Measurements from ENCODE around the gene TMEM158.

TMEM158 gene

DNA sequence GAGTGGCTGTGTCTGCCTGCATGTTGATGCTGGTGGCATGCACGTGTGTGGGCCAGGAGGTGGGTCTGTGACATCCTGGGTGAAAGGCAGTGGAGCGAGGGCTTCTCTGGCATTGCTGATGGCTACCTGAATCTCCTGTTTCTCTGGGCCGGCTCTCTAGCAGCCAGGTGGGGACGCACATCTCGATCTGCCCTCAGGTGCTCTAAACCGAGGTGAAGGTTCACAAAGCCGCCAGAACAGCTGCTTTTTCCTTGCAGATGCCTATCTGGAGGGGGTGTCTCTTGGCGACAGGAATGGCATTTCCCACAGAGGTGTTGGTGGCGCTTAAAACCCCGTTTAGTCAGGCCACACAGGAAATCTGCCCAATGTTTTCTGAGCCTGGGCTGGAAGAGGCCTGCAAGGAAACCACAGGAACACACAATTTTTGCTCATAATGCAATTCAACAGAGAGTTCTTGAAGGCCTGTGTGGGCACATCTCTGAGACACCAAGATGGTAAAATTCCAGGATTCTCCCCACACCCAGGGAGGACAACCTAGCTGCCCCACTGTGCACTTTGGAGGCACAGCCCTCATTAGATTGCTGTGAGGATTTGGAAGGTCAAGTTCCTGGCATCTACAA lies 11.9 kb downstream of the TMEM158 start:
- H3K4me3 ChIP-seq (ENCODE audit: low read depth in 1 of 2, low read length in 2 of 2), result no peak overlapping the region
- no peak overlapping the region for H2AFZ ChIP-seq (ENCODE audit: low read depth, low read length)
- no peaks in the 10 kb centered on the region for H3K79me2 ChIP-seq (ENCODE audit: insufficient read depth, low read length)
- H3K4me2 ChIP-seq (ENCODE audit: insufficient read depth, low read length), result no peak overlapping the region
- H3K9ac ChIP-seq (ENCODE audit: low read depth, low read length), result no peak overlapping the region
- no peaks in the 10 kb centered on the region for H3K4me1 ChIP-seq (ENCODE audit: insufficient read depth, low read length)
- no peaks in the 10 kb centered on the region for H3K9me3 ChIP-seq (ENCODE audit: insufficient read depth, low read length, severe bottlenecking)
- H3K36me3 ChIP-seq (ENCODE audit: insufficient read depth, low read length), result no peaks in the 10 kb centered on the region
- TF ChIP-seq CTCF (IDR thresholded peaks at IDR 0.05; ENCODE audit: borderline replicate concordance, extremely low read depth, low read length, poor library complexity, severe bottlenecking) (no peak), EZH2 (IDR thresholded peaks at IDR 0.05; ENCODE audit: borderline replicate concordance, low read depth, low read length, severe bottlenecking) (no peak)
- DNase-seq (peak; percentile 13), ATAC-seq (ENCODE audit: insufficient read depth, low read depth) (no peak)
- no peak overlapping the region for H3K27ac ChIP-seq (ENCODE audit: low read length)
- H4K20me1 ChIP-seq (ENCODE audit: insufficient read depth, low read length), result no peaks in the 10 kb centered on the region
- peaks cover 7% of the 10 kb centered on the region for H3K27me3 ChIP-seq (ENCODE audit: insufficient read depth, low read length, poor library complexity)

DNA sequence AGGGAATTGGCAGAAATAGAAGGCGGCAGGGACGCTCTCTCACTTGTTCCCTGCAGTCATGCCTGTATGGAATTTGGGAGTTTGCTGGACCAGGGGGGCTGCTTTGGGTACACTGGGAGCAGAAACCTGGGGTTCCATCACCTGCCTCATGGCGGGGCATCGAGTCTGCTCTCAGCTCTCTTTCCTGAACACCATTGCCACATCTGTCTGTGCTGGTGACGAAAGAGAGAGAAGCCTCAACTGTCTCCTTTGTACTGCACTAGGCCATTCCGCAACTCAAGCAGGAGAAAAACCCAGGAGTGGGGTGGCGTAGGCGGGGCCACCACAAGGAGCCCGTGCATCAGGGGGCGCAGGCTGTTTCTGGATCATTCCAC lies 14.0 kb downstream of the TMEM158 start:
- no peaks in the 10 kb centered on the region for H3K79me2 ChIP-seq (ENCODE audit: insufficient read depth, low read length)
- H3K4me3 ChIP-seq (ENCODE audit: low read depth in 1 of 2, low read length in 2 of 2), result no peak overlapping the region
- H3K36me3 ChIP-seq (ENCODE audit: insufficient read depth, low read length), result no peaks in the 10 kb centered on the region
- H3K4me2 ChIP-seq (ENCODE audit: insufficient read depth, low read length), result no peak overlapping the region
- H3K9me3 ChIP-seq (ENCODE audit: insufficient read depth, low read length, severe bottlenecking), result no peaks in the 10 kb centered on the region
- no peak overlapping the region for H3K9ac ChIP-seq (ENCODE audit: low read depth, low read length)
- ATAC-seq (ENCODE audit: insufficient read depth, low read depth), result no peak
- no peak for TF ChIP-seq CTCF (IDR thresholded peaks at IDR 0.05; ENCODE audit: borderline replicate concordance, extremely low read depth, low read length, poor library complexity, severe bottlenecking)
- no peak for TF ChIP-seq EZH2 (IDR thresholded peaks at IDR 0.05; ENCODE audit: borderline replicate concordance, low read depth, low read length, severe bottlenecking)
- H3K27ac ChIP-seq (ENCODE audit: low read length), result no peak overlapping the region
- no peaks in the 10 kb centered on the region for H3K4me1 ChIP-seq (ENCODE audit: insufficient read depth, low read length)
- no peak for DNase-seq
- peaks cover 7% of the 10 kb centered on the region for H3K27me3 ChIP-seq (ENCODE audit: insufficient read depth, low read length, poor library complexity)
- H4K20me1 ChIP-seq (ENCODE audit: insufficient read depth, low read length), result no peaks in the 10 kb centered on the region
- no peak overlapping the region for H2AFZ ChIP-seq (ENCODE audit: low read depth, low read length)

- Histone ChIP-seq H3K4me3 (ENCODE audit: low read depth in 1 of 2, low read length in 2 of 2) (no peak overlapping the region), H3K9me3 (ENCODE audit: insufficient read depth, low read length, severe bottlenecking) (no peaks in the 10 kb centered on the region), H3K4me2 (ENCODE audit: insufficient read depth, low read length) (no peak overlapping the region), H3K4me1 (ENCODE audit: insufficient read depth, low read length) (no peaks in the 10 kb centered on the region), H3K36me3 (ENCODE audit: insufficient read depth, low read length) (no peaks in the 10 kb centered on the region), H3K27ac (ENCODE audit: low read length) (no peak overlapping the region), H3K9ac (ENCODE audit: low read depth, low read length) (no peak overlapping the region), H4K20me1 (ENCODE audit: insufficient read depth, low read length) (no peaks in the 10 kb centered on the region), H2AFZ (ENCODE audit: low read depth, low read length) (no peak overlapping the region), H3K27me3 (ENCODE audit: insufficient read depth, low read length, poor library complexity) (peaks cover 7% of the 10 kb centered on the region), H3K79me2 (ENCODE audit: insufficient read depth, low read length) (no peaks in the 10 kb centered on the region)
- ATAC-seq (ENCODE audit: insufficient read depth, low read depth) (no peak), DNase-seq (no peak)
- TF ChIP-seq CTCF (IDR thresholded peaks at IDR 0.05; ENCODE audit: borderline replicate concordance, extremely low read depth, low read length, poor library complexity, severe bottlenecking) (no peak), EZH2 (IDR thresholded peaks at IDR 0.05; ENCODE audit: borderline replicate concordance, low read depth, low read length, severe bottlenecking) (no peak)
These were observed 14.5 kb downstream of the TMEM158 start for GRCh38 chr3:45211466-45212094.

Data from DND-41 (cell line).